Ovary (tissue), 9 donors: ENCODE measurements around the gene KATNB1. TPM values are rescaled to one million over a fixed set of nuclear protein-coding genes. Genes with fewer than 3 reads are reported as not detected.

Source experiments
- DNase-seq, 5 donors: peaks; one replicate each; pipeline ENCODE4 v3.0.0-alpha.2; 2019 to 2020
- H3K27ac ChIP-seq, 2 donors: fragments of 200-600 bp; one replicate each; pipeline versions ENCODE4 v1.5.1 to v1.8.0; 2019 to 2022
- H3K27me3 ChIP-seq: fragments of 200-600 bp; one replicate; pipeline ENCODE4 v1.8.0; 2022
- H3K36me3 ChIP-seq: fragments of 200-600 bp; sonication (generic); one replicate; pipeline ENCODE4 v1.5.1; 2019
- H3K4me1 ChIP-seq: one replicate; pipeline ENCODE4 v1.8.1; 2013; ENCODE audit warnings: mild to moderate bottlenecking, moderate library complexity; ENCODE audit not compliant: insufficient read depth
- H3K4me3 ChIP-seq: fragments of 200-600 bp; sonication (generic); one replicate; pipeline ENCODE4 v1.5.1; 2017
- H3K9me3 ChIP-seq, 2 donors: fragments of 200-600 bp in 1 of 2; sonication (generic) in 1 of 2; one replicate each; pipeline versions ENCODE4 v1.5.1 to v1.8.1; 2013 to 2019; ENCODE audit warnings: mild to moderate bottlenecking in 1 of 2, moderate library complexity in 1 of 2
- EP300 ChIP-seq: sonication (generic); formaldehyde crosslinking; IDR thresholded peaks from one replicate; pipeline ENCODE4 v1.6.1; 2017; ENCODE audit warnings: antibody characterized with exemption
- POLR2A ChIP-seq: fragments of 450-650 bp; IDR thresholded peaks from one replicate; pipeline ENCODE4 v1.6.1; 2017; ENCODE audit warnings: antibody characterized with exemption, mild to moderate bottlenecking, moderate library complexity
- WGBS, 3 donors: extraction: QIAGEN DNeasy Blood & Tissue Kit in 1 of 3; methylation state at CpG; one replicate each; pipeline versions ENCODE4 v1.1.5 to v1.1.7; 2013 to 2017; 5-methylcytosine and 5-hydroxymethylcytosine counted together
- intact Hi-C, 4 donors: fragments of 100-400 bp; cut with DNase I; formaldehyde crosslinking; loops; one replicate each; pipeline versions ENCODE4 v1.11.0 to v1.15.1; 2022 to 2023
- polyA plus RNA-seq, 2 donors: library from polyadenylated mRNA; stranded (reverse); fragments of 200-250 nt in 1 of 2; fragments of 350-450 nt in 1 of 2; fragmentation: Illumina TruSeq in 1 of 2; extraction: RNeasy Lipid Tissue Mini Kit (QIAGEN cat#74804) in 1 of 2; gene quantifications; one replicate each; pipeline ENCODE4 v1.2.3, GENCODE V29; 2013 to 2014
- total RNA-seq, 7 donors: library from RNA; depleted of rRNA in 2 of 7; stranded (reverse); fragments of >200 nt in 2 of 7; fragmentation: NEBNext Ultra II Directional in 3 of 7; extraction: Animal tissue kit (Norgen Biotek cat#: 25700) in 3 of 7; gene quantifications; one replicate each; pipeline versions ENCODE4 v1.1.0 to v1.2.4, GENCODE V29; 2016 to 2023
- TF ChIP-seq, protein P1 (sequence below), 3 donors: fragments of 450-650 bp in 2 of 3; fragments of 200-600 bp in 1 of 3; IDR thresholded peaks; one replicate each; pipeline versions ENCODE4 v1.5.1 to v1.8.0; 2016 to 2022; ENCODE audit warnings: antibody characterized with exemption in 3 of 3, mild to moderate bottlenecking in 1 of 3
- donor health status: DM: no; HTN: no; CAD: no; lungs with moderate emphysema.
- donor health status: DM: no; HTN: no; CAD: no.
- donor health status: Bipolar disorder and iron deficiency.
- donor health status: DM: yes; HTN: yes; CAD: no.
- donor health status: DM: no; HTN: no; CAD: no.
- donor health status: DM: yes; HTN: yes; CAD: no.

The KATNB1 gene
- total and polyA plus RNA-seq, 9 donors = 3.4 to 20.2 (median 12.5) TPM

DNA sequence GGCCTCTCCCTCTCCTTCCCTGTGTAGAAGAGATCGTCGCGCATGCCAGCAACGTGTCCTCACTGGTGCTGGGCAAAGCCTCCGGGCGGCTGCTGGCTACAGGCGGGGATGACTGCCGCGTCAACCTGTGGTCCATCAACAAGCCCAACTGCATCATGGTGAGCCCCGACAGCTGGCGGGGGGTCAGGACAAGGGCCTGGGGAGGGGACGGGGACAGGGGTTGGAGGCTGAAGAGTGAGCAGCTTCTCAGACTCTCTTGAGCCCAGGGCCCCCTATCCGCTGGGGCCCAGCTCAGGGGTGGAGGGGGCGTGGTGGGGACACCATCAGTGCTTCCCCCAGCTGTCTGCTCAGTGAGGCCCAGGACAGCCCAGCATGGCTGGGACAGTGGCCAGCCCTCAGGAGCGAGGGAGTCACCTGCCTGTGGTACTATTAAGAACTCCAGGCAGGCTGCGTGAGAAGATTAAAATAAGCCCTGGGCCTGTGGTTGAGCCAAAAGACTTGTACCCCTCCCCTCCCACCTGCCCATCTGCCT, 6.2 kb downstream of the KATNB1 start:
- intact Hi-C loops = no loop called here
- Histone ChIP-seq H3K27me3 (no peaks in the 10 kb centered on the region), H3K9me3 (no peaks in the 10 kb centered on the region), H3K4me1 (no peaks in the 10 kb centered on the region), H3K4me3 (no peak overlapping the region), H3K36me3 (no peaks in the 10 kb centered on the region), H3K27ac (no peak overlapping the region)
- TF ChIP-seq EP300 (no peak), POLR2A (no peak)
- peak in 1 of 5 donors; percentile 17 for DNase-seq
- WGBS, 3 donors = 82 to 90% (median 85%) methylated on average over 16 of the region's 16 CpGs

DNA sequence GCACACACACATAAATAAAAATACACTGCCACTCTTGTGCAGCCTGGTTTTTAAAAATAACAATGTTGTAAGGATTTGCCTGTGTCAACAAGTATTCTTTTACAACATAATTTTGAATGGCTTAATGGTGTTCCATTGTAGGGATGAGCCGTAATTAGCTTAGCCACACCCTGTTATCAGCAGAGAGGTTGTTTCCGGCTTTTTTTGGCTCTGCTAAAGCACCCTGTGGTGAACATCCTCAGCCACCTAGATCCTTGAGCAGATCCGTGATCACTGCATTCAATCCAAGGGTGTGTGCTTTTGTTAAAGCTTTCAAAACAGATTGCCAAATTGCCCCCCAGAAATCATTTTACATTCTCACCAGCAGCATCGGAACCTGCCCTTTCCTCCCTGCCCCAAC, 7.0 kb downstream of the KATNB1 start:
- Histone ChIP-seq H3K9me3 (no peaks in the 10 kb centered on the region), H3K27ac (no peak overlapping the region), H3K36me3 (no peaks in the 10 kb centered on the region), H3K4me3 (no peak overlapping the region), H3K27me3 (no peaks in the 10 kb centered on the region), H3K4me1 (no peaks in the 10 kb centered on the region)
- WGBS, 3 donors = 83 to 85% (median 83%) methylated on average over 4 of the region's 4 CpGs
- TF ChIP-seq, protein P1, sequence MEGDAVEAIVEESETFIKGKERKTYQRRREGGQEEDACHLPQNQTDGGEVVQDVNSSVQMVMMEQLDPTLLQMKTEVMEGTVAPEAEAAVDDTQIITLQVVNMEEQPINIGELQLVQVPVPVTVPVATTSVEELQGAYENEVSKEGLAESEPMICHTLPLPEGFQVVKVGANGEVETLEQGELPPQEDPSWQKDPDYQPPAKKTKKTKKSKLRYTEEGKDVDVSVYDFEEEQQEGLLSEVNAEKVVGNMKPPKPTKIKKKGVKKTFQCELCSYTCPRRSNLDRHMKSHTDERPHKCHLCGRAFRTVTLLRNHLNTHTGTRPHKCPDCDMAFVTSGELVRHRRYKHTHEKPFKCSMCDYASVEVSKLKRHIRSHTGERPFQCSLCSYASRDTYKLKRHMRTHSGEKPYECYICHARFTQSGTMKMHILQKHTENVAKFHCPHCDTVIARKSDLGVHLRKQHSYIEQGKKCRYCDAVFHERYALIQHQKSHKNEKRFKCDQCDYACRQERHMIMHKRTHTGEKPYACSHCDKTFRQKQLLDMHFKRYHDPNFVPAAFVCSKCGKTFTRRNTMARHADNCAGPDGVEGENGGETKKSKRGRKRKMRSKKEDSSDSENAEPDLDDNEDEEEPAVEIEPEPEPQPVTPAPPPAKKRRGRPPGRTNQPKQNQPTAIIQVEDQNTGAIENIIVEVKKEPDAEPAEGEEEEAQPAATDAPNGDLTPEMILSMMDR (IDR thresholded peaks at IDR 0.05) = no peak
- TF ChIP-seq POLR2A = no peak
- intact Hi-C loops = no loop called here
- no peak for DNase-seq

DNA sequence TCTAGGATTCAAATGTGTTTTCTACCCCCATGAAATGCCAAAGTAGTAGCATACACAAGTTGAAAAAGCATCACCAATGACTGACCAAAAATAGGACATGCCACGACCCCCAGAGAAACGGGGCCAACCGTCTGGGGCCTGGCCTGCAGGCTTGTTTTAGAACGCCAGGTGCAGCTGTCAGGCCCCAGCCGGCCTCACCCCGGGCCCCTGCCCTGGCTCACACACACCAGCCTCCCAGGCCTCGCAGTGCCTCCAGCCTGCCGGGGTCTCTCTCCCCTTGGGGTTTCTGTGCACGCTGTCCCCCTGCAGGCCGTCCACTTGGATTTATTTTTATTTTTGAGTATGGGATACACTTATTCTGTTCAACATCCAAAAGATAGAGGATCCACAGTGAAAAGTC, 7.9 kb downstream of the KATNB1 start:
- 72 to 77% (median 74%) methylated on average over 10 of the region's 10 CpGs for WGBS, 3 donors
- no peaks in the 10 kb centered on the region for H3K36me3 ChIP-seq
- H3K9me3 ChIP-seq = no peaks in the 10 kb centered on the region
- intact Hi-C loops = no loop called here
- no peak for DNase-seq
- H3K4me1 ChIP-seq = no peaks in the 10 kb centered on the region
- TF ChIP-seq, protein P1 (IDR thresholded peaks at IDR 0.05) = no peak
- no peak overlapping the region for H3K4me3 ChIP-seq
- no peaks in the 10 kb centered on the region for H3K27me3 ChIP-seq
- no peak overlapping the region for H3K27ac ChIP-seq

DNA sequence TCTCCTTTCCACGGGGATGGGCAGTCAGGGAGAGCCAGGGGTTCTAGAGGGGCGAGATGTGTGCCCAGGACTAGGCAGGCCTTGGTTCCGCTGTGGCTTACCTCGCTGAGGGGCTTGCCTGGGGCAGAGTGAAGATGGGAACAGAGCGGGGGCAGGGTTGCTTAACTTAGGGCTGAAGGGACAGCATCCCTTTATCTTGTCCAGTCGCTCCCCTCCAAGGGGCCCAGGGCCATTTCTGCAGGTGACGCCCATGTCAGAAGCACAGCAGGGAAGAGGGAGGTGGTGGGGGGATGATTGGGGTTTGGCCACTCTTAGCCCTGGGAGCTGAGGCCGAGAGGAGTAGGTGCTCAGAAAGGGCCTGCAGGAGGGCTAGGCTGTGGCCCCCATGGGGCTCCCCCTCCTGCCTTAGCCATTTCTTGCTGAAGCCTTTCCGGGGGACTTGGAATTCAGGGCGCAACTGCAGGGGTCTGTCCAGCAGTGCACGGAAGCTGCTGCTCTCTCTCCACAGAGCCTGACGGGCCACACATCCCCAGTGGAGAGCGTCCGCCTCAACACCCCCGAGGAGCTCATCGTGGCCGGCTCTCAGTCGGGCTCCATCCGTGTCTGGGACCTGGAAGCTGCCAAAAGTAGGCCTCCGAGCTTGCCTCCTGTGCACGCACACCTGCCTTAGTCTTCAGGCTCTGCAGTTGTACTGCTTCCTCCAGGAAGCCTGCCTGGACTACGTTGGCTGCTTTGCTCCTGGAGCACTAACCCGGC, 8.5 kb downstream of the KATNB1 start:
- TF ChIP-seq, protein P1 (IDR thresholded peaks at IDR 0.05) = no peak
- TF ChIP-seq POLR2A = no peak
- no peak for TF ChIP-seq EP300
- no peak for DNase-seq
- H3K9me3 ChIP-seq = no peaks in the 10 kb centered on the region
- H3K4me3 ChIP-seq = no peak overlapping the region
- intact Hi-C loops = no loop called here
- H3K36me3 ChIP-seq = no peaks in the 10 kb centered on the region
- no peaks in the 10 kb centered on the region for H3K4me1 ChIP-seq
- no peaks in the 10 kb centered on the region for H3K27me3 ChIP-seq
- no peak overlapping the region for H3K27ac ChIP-seq
- 86 to 88% (median 86%) methylated on average over 21 to 23 of the region's 23 CpGs for WGBS, 3 donors

DNA sequence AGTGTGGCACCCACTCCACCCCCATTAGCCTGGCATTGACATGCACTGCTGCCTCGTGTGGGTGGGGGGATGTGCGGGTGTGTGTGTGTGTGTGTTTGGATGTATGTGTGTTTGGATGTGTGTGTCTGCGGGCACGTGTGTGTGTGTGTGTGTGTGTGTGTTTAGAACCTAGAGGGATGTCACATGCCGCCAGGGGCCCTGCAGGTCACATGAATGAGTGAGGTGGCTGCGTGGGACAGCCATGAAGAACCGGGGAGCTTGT, 9.0 kb downstream of the KATNB1 start:
- Histone ChIP-seq H3K4me1 (no peaks in the 10 kb centered on the region), H3K4me3 (no peak overlapping the region), H3K36me3 (no peaks in the 10 kb centered on the region), H3K27ac (no peak overlapping the region), H3K27me3 (no peaks in the 10 kb centered on the region), H3K9me3 (no peaks in the 10 kb centered on the region)
- TF ChIP-seq POLR2A = no peak
- 77 to 93% (median 82%) methylated on average over 6 to 7 of the region's 7 CpGs for WGBS, 3 donors
- intact Hi-C loops = no loop called here
- no peak for DNase-seq
